ENCODE measurements around the gene NEK6. TPM values are rescaled to one million over a fixed set of nuclear protein-coding genes. Genes with fewer than 3 reads are reported as not detected.

The NEK6 gene
- total and polyA plus RNA-seq, 9 donors: 7.2 to 45.1 (median 22.8) TPM

- H3K4me3 ChIP-seq: no peak overlapping the region
- no peaks in the 10 kb centered on the region for H3K9me3 ChIP-seq
- no peak for DNase-seq
- no peak overlapping the region for H3K27ac ChIP-seq
- intact Hi-C loops (cut with DNase I): no loop called here
- H3K27me3 ChIP-seq: no peaks in the 10 kb centered on the region
- peaks cover 14% of the 10 kb centered on the region for H3K4me1 ChIP-seq (ENCODE audit: insufficient read depth)
- no peaks in the 10 kb centered on the region for H3K36me3 ChIP-seq
- 91 to 93% (median 92%) methylated on average over 5 of the region's 5 CpGs for WGBS, 3 donors
- TF ChIP-seq POLR2A (IDR thresholded peaks at IDR 0.05) (no peak), EP300 (IDR thresholded peaks at IDR 0.05) (no peak)
- TF ChIP-seq, protein P1, sequence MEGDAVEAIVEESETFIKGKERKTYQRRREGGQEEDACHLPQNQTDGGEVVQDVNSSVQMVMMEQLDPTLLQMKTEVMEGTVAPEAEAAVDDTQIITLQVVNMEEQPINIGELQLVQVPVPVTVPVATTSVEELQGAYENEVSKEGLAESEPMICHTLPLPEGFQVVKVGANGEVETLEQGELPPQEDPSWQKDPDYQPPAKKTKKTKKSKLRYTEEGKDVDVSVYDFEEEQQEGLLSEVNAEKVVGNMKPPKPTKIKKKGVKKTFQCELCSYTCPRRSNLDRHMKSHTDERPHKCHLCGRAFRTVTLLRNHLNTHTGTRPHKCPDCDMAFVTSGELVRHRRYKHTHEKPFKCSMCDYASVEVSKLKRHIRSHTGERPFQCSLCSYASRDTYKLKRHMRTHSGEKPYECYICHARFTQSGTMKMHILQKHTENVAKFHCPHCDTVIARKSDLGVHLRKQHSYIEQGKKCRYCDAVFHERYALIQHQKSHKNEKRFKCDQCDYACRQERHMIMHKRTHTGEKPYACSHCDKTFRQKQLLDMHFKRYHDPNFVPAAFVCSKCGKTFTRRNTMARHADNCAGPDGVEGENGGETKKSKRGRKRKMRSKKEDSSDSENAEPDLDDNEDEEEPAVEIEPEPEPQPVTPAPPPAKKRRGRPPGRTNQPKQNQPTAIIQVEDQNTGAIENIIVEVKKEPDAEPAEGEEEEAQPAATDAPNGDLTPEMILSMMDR (IDR thresholded peaks at IDR 0.05): no peak
Measured at GRCh38 chr9:124384846-124385245, 127.1 kb downstream of the NEK6 start.

GRCh38 chr9:124385623-124386022, 127.9 kb downstream of the NEK6 start:
- Histone ChIP-seq H3K27ac (no peak overlapping the region), H3K9me3 (no peaks in the 10 kb centered on the region), H3K27me3 (no peaks in the 10 kb centered on the region), H3K4me1 (ENCODE audit: insufficient read depth) (peaks cover 14% of the 10 kb centered on the region), H3K36me3 (no peaks in the 10 kb centered on the region), H3K4me3 (no peak overlapping the region)
- intact Hi-C loops (cut with DNase I): no loop called here
- no peak for DNase-seq
- TF ChIP-seq, protein P1 (IDR thresholded peaks at IDR 0.05): no peak
- 79 to 86% (median 83%) methylated on average over 7 of the region's 7 CpGs for WGBS, 3 donors

- no peaks in the 10 kb centered on the region for H3K27me3 ChIP-seq
- 44 to 61% (median 57%) methylated on average over 3 of the region's 3 CpGs for WGBS, 3 donors
- H3K4me1 ChIP-seq (ENCODE audit: insufficient read depth): peaks cover 17% of the 10 kb centered on the region
- H3K9me3 ChIP-seq: no peaks in the 10 kb centered on the region
- intact Hi-C loops (cut with DNase I): no loop called here
- H3K36me3 ChIP-seq: no peaks in the 10 kb centered on the region
- H3K4me3 ChIP-seq: no peak overlapping the region
- TF ChIP-seq POLR2A (IDR thresholded peaks at IDR 0.05) (no peak), EP300 (IDR thresholded peaks at IDR 0.05) (no peak)
- TF ChIP-seq, protein P1 (IDR thresholded peaks at IDR 0.05): no peak
- no peak for DNase-seq
- H3K27ac ChIP-seq: no peak overlapping the region
Measured at GRCh38 chr9:124386201-124386600, 128.5 kb downstream of the NEK6 start.

DNA sequence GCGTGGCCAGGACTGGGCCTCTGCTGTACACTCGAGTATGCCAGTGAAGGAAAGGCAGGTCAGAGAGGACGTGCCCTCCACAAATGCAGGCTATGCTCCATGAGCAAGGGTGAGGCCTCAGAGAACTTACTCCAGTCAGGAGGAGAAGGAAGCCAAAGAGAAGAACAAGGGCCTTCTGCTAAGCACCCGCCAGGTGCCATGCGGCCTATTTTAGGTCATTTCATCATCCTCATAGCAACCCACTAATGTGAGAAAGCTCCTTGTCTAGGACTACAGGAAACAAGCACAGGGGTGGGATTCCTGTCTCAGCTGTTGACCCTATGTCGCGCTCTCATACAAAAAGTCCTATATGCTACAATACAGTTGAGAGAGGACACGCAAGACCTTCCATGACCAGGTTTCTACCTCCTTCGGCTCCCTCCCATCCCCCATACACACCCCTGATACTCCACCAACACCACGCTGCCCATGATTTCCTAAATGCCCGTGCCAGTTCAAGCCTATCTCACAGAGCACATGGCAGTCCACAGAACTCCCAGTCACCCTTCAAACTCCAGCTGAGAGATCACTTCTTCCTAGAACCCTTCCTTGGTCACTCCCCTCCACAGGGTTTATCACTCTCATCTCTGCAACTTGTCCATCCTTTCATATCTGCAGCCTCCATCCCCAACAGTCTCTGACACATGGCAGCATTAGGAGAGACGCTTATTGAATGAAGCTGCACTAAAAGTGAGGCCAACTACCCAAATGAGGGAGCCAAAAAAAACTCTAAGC, 130.7 kb downstream of the NEK6 start:
- Histone ChIP-seq H3K36me3 (no peaks in the 10 kb centered on the region), H3K9me3 (no peaks in the 10 kb centered on the region), H3K4me3 (no peak overlapping the region), H3K27ac (no peak overlapping the region), H3K4me1 (ENCODE audit: insufficient read depth) (peaks cover 17% of the 10 kb centered on the region), H3K27me3 (no peaks in the 10 kb centered on the region)
- TF ChIP-seq POLR2A (IDR thresholded peaks at IDR 0.05) (no peak), EP300 (IDR thresholded peaks at IDR 0.05) (no peak)
- TF ChIP-seq, protein P1 (IDR thresholded peaks at IDR 0.05): no peak
- DNase-seq: no peak
- WGBS, 3 donors: 92 to 93% (median 92%) methylated on average over 12 of the region's 12 CpGs
- intact Hi-C loops (cut with DNase I): no loop called here
